GM18508 (cell line): ENCODE results near the gene VPREB3.

Experiments used
- ATAC-seq: cut with Tn5 transposase; IDR thresholded peaks from one replicate; pipeline ENCODE4 v1.9.1; 2021; ENCODE audit warnings: moderate number of reproducible peaks; ENCODE audit not compliant: insufficient read depth, unreplicated experiment

Gene VPREB3

DNA sequence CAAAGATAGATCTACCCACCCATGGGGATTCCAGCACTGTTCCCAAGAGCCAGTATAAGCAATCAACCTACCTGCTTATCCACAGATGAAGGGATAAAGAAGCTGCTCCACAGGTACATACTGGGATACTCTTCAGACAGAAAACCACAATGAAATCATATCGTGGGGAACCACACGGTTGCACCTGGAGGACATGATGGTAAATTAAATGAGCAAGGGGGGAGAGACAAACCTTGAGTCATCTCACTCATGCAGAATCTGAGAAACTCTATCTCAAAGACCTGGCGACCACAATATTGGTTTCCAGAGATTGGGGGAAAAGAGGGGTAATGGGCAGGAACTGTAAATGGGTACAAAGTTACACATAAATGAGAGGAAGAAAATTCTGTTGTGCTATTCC, 48.9 kb downstream of the VPREB3 start:
- no peak for ATAC-seq

GRCh38 chr22:23704829-23705228, 49.4 kb downstream of the VPREB3 start:
- ATAC-seq, result no peak

GRCh38 chr22:23704062-23704461, 50.2 kb downstream of the VPREB3 start:
- ATAC-seq, result no peak
